GM23338 (cell line): Measurements from ENCODE around the gene PTP4A2. TPM values are rescaled to one million over a fixed set of nuclear protein-coding genes. Genes with fewer than 3 reads are reported as not detected.
A peak's percentile ranks its signal among the peaks of the same experiment; 100 is the strongest.

Experiments
- ATAC-seq: fragments of 200-7000 bp; cut with Tn5 transposase; 3 replicates; pipeline ENCODE4 v1.9.1; 2020
- DNase-seq: peaks from one replicate; pipeline ENCODE4 v3.0.0-alpha.2; 2015; ENCODE audit warnings: low spot score
- H2AFZ ChIP-seq: fragments of 200-600 bp; sonication (generic); 2 replicates; pipeline ENCODE4 v1.8.0; 2016; ENCODE audit warnings: antibody characterized with exemption, mild to moderate bottlenecking, moderate library complexity
- H3F3A ChIP-seq: fragments of 200-600 bp; sonication (generic); replicated peaks from 2 replicates; pipeline ENCODE4 v1.8.0; 2017; ENCODE audit warnings: antibody characterized with exemption, mixed run types, low read depth
- H3K27ac ChIP-seq: fragments of 200-600 bp; sonication (generic); 2 replicates; pipeline ENCODE4 v1.6.1; 2016; ENCODE audit warnings: low read depth
- H3K27me3 ChIP-seq: fragments of 200-600 bp; sonication (generic); 2 replicates; pipeline ENCODE4 v1.8.0; 2016; ENCODE audit warnings: mild to moderate bottlenecking, mixed run types, moderate library complexity; ENCODE audit not compliant: insufficient read depth
- H3K36me3 ChIP-seq: fragments of 200-600 bp; sonication (generic); 2 replicates; pipeline ENCODE4 v1.8.0; 2016; ENCODE audit warnings: mild to moderate bottlenecking; ENCODE audit not compliant: insufficient read depth
- H3K4me1 ChIP-seq: fragments of 200-600 bp; sonication (generic); 2 replicates; pipeline ENCODE4 v1.8.0; 2016; ENCODE audit warnings: mild to moderate bottlenecking, moderate library complexity; ENCODE audit not compliant: insufficient read depth
- H3K4me2 ChIP-seq: fragments of 200-600 bp; sonication (generic); 2 replicates; pipeline ENCODE4 v1.7.1; 2017; ENCODE audit warnings: mixed run types
- H3K4me3 ChIP-seq: fragments of 200-600 bp; sonication (generic); 2 replicates; pipeline ENCODE4 v1.6.1; 2016; ENCODE audit warnings: mixed run types
- H3K79me2 ChIP-seq: fragments of 200-600 bp; sonication (generic); replicated peaks from 2 replicates; pipeline ENCODE4 v1.8.0; 2017; ENCODE audit warnings: mild to moderate bottlenecking; ENCODE audit not compliant: insufficient read depth
- H3K9me2 ChIP-seq: fragments of 200-600 bp; sonication (generic); 2 replicates; pipeline ENCODE4 v1.8.0; 2017; ENCODE audit not compliant: insufficient read depth
- H4K20me1 ChIP-seq: fragments of 200-600 bp; sonication (generic); replicated peaks from 2 replicates; pipeline ENCODE4 v1.8.0; 2017; ENCODE audit warnings: mild to moderate bottlenecking; ENCODE audit not compliant: insufficient read depth
- H3K27ac Mint-ChIP-seq: 2 replicates; pipeline ENCODE4 v1.8.0; 2020; ENCODE audit warnings: inconsistent platforms, mild to moderate bottlenecking, moderate library complexity, mixed read lengths
- H3K27me3 Mint-ChIP-seq: 3 replicates; pipeline ENCODE4 v1.8.0; 2022; ENCODE audit warnings: low read depth, mild to moderate bottlenecking, moderate library complexity, mixed read lengths, inconsistent platforms; ENCODE audit not compliant: insufficient read depth, poor library complexity
- H3K36me3 Mint-ChIP-seq: 3 replicates; pipeline ENCODE4 v1.8.0; 2021; ENCODE audit warnings: low read depth, mild to moderate bottlenecking, inconsistent platforms, moderate library complexity, mixed read lengths
- H3K4me1 Mint-ChIP-seq: 3 replicates; pipeline ENCODE4 v1.8.0; 2020; ENCODE audit warnings: mild to moderate bottlenecking, inconsistent platforms, mixed read lengths
- H3K4me3 Mint-ChIP-seq: 3 replicates; pipeline ENCODE4 v1.8.0; 2021; ENCODE audit warnings: moderate library complexity, mild to moderate bottlenecking, inconsistent platforms, mixed read lengths
- H3K9me3 Mint-ChIP-seq: 3 replicates; pipeline ENCODE4 v1.8.0; 2020; ENCODE audit warnings: moderate library complexity, mild to moderate bottlenecking, inconsistent platforms, mixed read lengths
- CREB1 ChIP-seq: fragments of 250-450 bp; sonication (Bioruptor Pico); IDR thresholded peaks from 2 replicates; pipeline ENCODE4 v1.5.0; 2020; ENCODE audit warnings: low read depth, mild to moderate bottlenecking, moderate library complexity
- CTCF ChIP-seq, 2 experiments: fragments of 200-600 bp in 1 of 2; sonication (generic) in 1 of 2; conservative IDR thresholded peaks; 2 replicates each; pipeline versions ENCODE4 v1.5.1 to v1.6.1; 2016 to 2017; ENCODE audit warnings: antibody characterized with exemption in 2 of 2, low read depth in 2 of 2, mild to moderate bottlenecking in 2 of 2, moderate library complexity in 1 of 2
- ETS1 ChIP-seq: IDR thresholded peaks from 2 replicates; pipeline ENCODE4 v1.6.1; 2016; ENCODE audit warnings: antibody characterized with exemption
- EZH2 ChIP-seq: fragments of 200-600 bp; sonication (generic); IDR thresholded peaks from one replicate; pipeline ENCODE4 v1.8.0; 2017; ENCODE audit warnings: antibody characterized with exemption, mild to moderate bottlenecking, low read depth; ENCODE audit not compliant: unreplicated experiment
- EZH2phosphoT487 ChIP-seq: fragments of 200-600 bp; sonication (generic); IDR thresholded peaks from one replicate; pipeline ENCODE4 v1.8.1; 2018; ENCODE audit warnings: antibody characterized with exemption; ENCODE audit not compliant: unreplicated experiment
- JUNB ChIP-seq: IDR thresholded peaks from one replicate; pipeline ENCODE4 v1.6.1; 2016; ENCODE audit warnings: antibody characterized with exemption; ENCODE audit not compliant: unreplicated experiment
- POLR2AphosphoS5 ChIP-seq: IDR thresholded peaks from 2 replicates; pipeline ENCODE4 v1.6.1; 2016; ENCODE audit warnings: antibody characterized with exemption, low read depth
- REST ChIP-seq: IDR thresholded peaks from one replicate; pipeline ENCODE4 v1.6.1; 2018; ENCODE audit warnings: antibody characterized with exemption; ENCODE audit not compliant: unreplicated experiment
- ZNF462 ChIP-seq: fragments of 250-450 bp; sonication (Bioruptor Pico); IDR thresholded peaks from 2 replicates; pipeline ENCODE4 v1.5.0; 2020; ENCODE audit warnings: mild to moderate bottlenecking, moderate library complexity
- polyA plus RNA-seq: library from polyadenylated mRNA; unstranded; fragments of >200 nt; fragmentation: Nextera tagmentation; extraction: Ambion mirVana; gene quantifications from 2 replicates; pipeline ENCODE4 v1.2.1, GENCODE V29; 2016
- total RNA-seq: library from RNA; depleted of rRNA; stranded (reverse); fragments of >200 nt; shearing (Covaris generic); gene quantifications from 2 replicates; pipeline ENCODE4 v1.2.3, GENCODE V29; 2014

Gene PTP4A2
- total and polyA plus RNA-seq, 2 experiments from 2014 or later, result 153 to 260 TPM

GRCh38 chr1:31936278-31936980 lies 1.7 kb downstream of the PTP4A2 start (continued):
- TF ChIP-seq ZNF462 (CRISPR knock-in tag), result no peak

- Histone ChIP-seq H3F3A (peaks cover 10% of the 10 kb centered on the region; the same call in 1 of the 2 replicates), H3K27ac (no peak overlapping the region), H3K9me2 (peaks cover 4% of the 10 kb centered on the region; the same call in 1 of the 2 replicates), H3K4me2 (peak overlapping the region; percentile 96), H4K20me1 (peaks cover 53% of the 10 kb centered on the region), H3K79me2 (peaks cover 78% of the 10 kb centered on the region), H3K4me3 (peak overlapping the region; percentile 9; the same call in 1 of the 2 replicates), H3K36me3 (no peaks in the 10 kb centered on the region), H3K4me1 (peaks cover 67% of the 10 kb centered on the region), H2AFZ (no peak overlapping the region), H3K27me3 (peaks cover 10% of the 10 kb centered on the region; the same call in 1 of the 2 replicates)
- Mint-ChIP-seq H3K4me3 (peak overlapping the region; percentile 6; the same call in 2 of the 3 replicates), H3K36me3 (peaks cover 7% of the 10 kb centered on the region; the same call in 1 of the 3 replicates), H3K4me1 (peaks cover 62% of the 10 kb centered on the region), H3K27ac (peak overlapping the region; percentile 25), H3K27me3 (peaks cover 11% of the 10 kb centered on the region), H3K9me3 (no peaks in the 10 kb centered on the region)
- DNase-seq, result no peak
- ATAC-seq, result no peak
- no peak for TF ChIP-seq EZH2
- no peak for TF ChIP-seq ETS1
- no peak for TF ChIP-seq JUNB
- TF ChIP-seq CTCF (conservative IDR thresholded peaks at IDR 0.05; ENCODE audit: low read depth in 2 of 2), result no peak
- no peak for TF ChIP-seq POLR2AphosphoS5
- TF ChIP-seq REST, result no peak
- TF ChIP-seq EZH2phosphoT487, result no peak
- no peak for TF ChIP-seq CREB1 (CRISPR knock-in tag)
Measured at GRCh38 chr1:31934706-31935629, 3.2 kb downstream of the PTP4A2 start.
